Brain microvascular endothelial cell (primary cell): ENCODE data around the gene SHISA7.
A peak's percentile ranks its signal among the peaks of the same experiment; 100 is the strongest.

ENCODE experiments used
- DNase-seq: peaks from one replicate; pipeline ENCODE4 v3.0.0-alpha.2; 2020
- H3K27ac ChIP-seq: fragments of 250-450 bp; sonication (Bioruptor Pico); 2 replicates; pipeline ENCODE4 v1.5.1; 2020; ENCODE audit warnings: mild to moderate bottlenecking, moderate library complexity
- H3K27me3 ChIP-seq: fragments of 250-450 bp; sonication (Bioruptor Pico); replicated peaks from 2 replicates; pipeline ENCODE4 v1.5.1; 2020; ENCODE audit warnings: mild to moderate bottlenecking
- H3K36me3 ChIP-seq: fragments of 250-450 bp; sonication (Bioruptor Pico); replicated peaks from 2 replicates; pipeline ENCODE4 v1.5.1; 2020; ENCODE audit warnings: mild to moderate bottlenecking
- H3K4me3 ChIP-seq: 2 replicates; pipeline ENCODE4 v1.5.1; 2011; ENCODE audit warnings: low read depth, mild to moderate bottlenecking, control low read depth, low read length, moderate library complexity
- CTCF ChIP-seq: IDR thresholded peaks from 2 replicates; pipeline ENCODE4 v1.5.1; 2011; ENCODE audit warnings: low read depth, mild to moderate bottlenecking, moderate library complexity, low read length, control low read depth, inconsistent platforms; ENCODE audit errors: missing control alignments
- in situ Hi-C: cut with HindIII; loops from 2 replicates; pipeline ENCODE4 v1.10.0; 2017; ENCODE audit warnings: low sequenced_read_pairs, low pct_ligation_motif_present

SHISA7 gene

GRCh38 chr19:55464039-55464661 is 21.1 kb upstream of the SHISA7 start:
- no peak for TF ChIP-seq CTCF
- H3K27ac ChIP-seq: no peak overlapping the region
- DNase-seq: no peak
- H3K27me3 ChIP-seq: no peaks in the 10 kb centered on the region
- in situ Hi-C loops: no loop called here
- no peak overlapping the region for H3K4me3 ChIP-seq
- no peaks in the 10 kb centered on the region for H3K36me3 ChIP-seq

- TF ChIP-seq CTCF: no peak
- H3K4me3 ChIP-seq: no peak overlapping the region
- H3K27me3 ChIP-seq: no peaks in the 10 kb centered on the region
- no peak for DNase-seq
- H3K36me3 ChIP-seq: no peaks in the 10 kb centered on the region
- no peak overlapping the region for H3K27ac ChIP-seq
- in situ Hi-C loops: no loop called here
Observed at GRCh38 chr19:55463583-55464031, 20.5 kb upstream of the SHISA7 start.

GRCh38 chr19:55462722-55463121 is 19.6 kb upstream of the SHISA7 start:
- Histone ChIP-seq H3K27me3 (no peaks in the 10 kb centered on the region), H3K4me3 (no peak overlapping the region), H3K27ac (no peak overlapping the region), H3K36me3 (no peaks in the 10 kb centered on the region)
- in situ Hi-C loops: no loop called here
- TF ChIP-seq CTCF: no peak
- DNase-seq: no peak

GRCh38 chr19:55461974-55462626 is 19.0 kb upstream of the SHISA7 start:
- TF ChIP-seq CTCF: no peak
- in situ Hi-C loops: no loop called here
- H3K27ac ChIP-seq: peak overlapping the region; percentile 17
- no peaks in the 10 kb centered on the region for H3K36me3 ChIP-seq
- H3K4me3 ChIP-seq: peak overlapping the region; percentile 58
- DNase-seq: no peak
- H3K27me3 ChIP-seq: no peaks in the 10 kb centered on the region

GRCh38 chr19:55461259-55461973 is 18.3 kb upstream of the SHISA7 start, which contains the start of gene ISOC2:
TSS of gene ISOC2 (minus strand) at chr19:55461642. CDS start at chr19:55456486, 5,156 bp downstream.
- Histone ChIP-seq H3K27me3 (no peaks in the 10 kb centered on the region), H3K27ac (peak within 1 kb of the TSS; percentile 67), H3K4me3 (peak within 1 kb of the TSS; percentile 92), H3K36me3 (no peaks in the 10 kb centered on the region)
- TF ChIP-seq CTCF: no peak
- peak; percentile 100 for DNase-seq
- in situ Hi-C loops: no loop called here
